GM19395 (cell line): ENCODE results near the gene ITSN1.
"Not testable (repeated sequence)": the region's sequence is repeated elsewhere in the genome, so short reads cannot be mapped to it uniquely, and the experiment has no call there.

ENCODE experiments used
- ATAC-seq: cut with Tn5 transposase; IDR thresholded peaks from one replicate; pipeline ENCODE4 v1.9.1; 2021; ENCODE audit warnings: mild to moderate bottlenecking, moderate library complexity; ENCODE audit not compliant: unreplicated experiment

ITSN1 gene

GRCh38 chr21:33857846-33858666 lies 215.8 kb downstream of the ITSN1 start:
- no peak for ATAC-seq

- no peak for ATAC-seq
These were observed 216.5 kb downstream of the ITSN1 start for GRCh38 chr21:33858667-33859372.

GRCh38 chr21:33859373-33860102 lies 217.2 kb downstream of the ITSN1 start:
- no peak for ATAC-seq

GRCh38 chr21:33860332-33860879 lies 218.1 kb downstream of the ITSN1 start:
- no peak for ATAC-seq

- no peak for ATAC-seq
These were observed 218.8 kb downstream of the ITSN1 start for GRCh38 chr21:33861125-33861524.

- ATAC-seq, result not testable (repeated sequence)
These were observed 220.9 kb downstream of the ITSN1 start for GRCh38 chr21:33863191-33863590.

- ATAC-seq, result no peak
These were observed 221.8 kb downstream of the ITSN1 start for GRCh38 chr21:33864150-33864549.

- ATAC-seq, result no peak
These were observed 222.9 kb downstream of the ITSN1 start for GRCh38 chr21:33865176-33865575.

GRCh38 chr21:33865996-33866575 lies 223.8 kb downstream of the ITSN1 start:
- no peak for ATAC-seq

GRCh38 chr21:33866826-33867225 lies 224.5 kb downstream of the ITSN1 start:
- no peak for ATAC-seq

- not testable (repeated sequence) for ATAC-seq
These were observed 225.6 kb downstream of the ITSN1 start for GRCh38 chr21:33867868-33868267.

- no peak for ATAC-seq
These were observed 227.6 kb downstream of the ITSN1 start for GRCh38 chr21:33869873-33870272.

GRCh38 chr21:33870768-33871167 lies 228.5 kb downstream of the ITSN1 start:
- no peak for ATAC-seq

GRCh38 chr21:33871171-33871570 lies 228.9 kb downstream of the ITSN1 start:
- no peak for ATAC-seq

- ATAC-seq, result no peak
These were observed 230.7 kb downstream of the ITSN1 start for GRCh38 chr21:33872881-33873515.

- ATAC-seq, result no peak
These were observed 231.9 kb downstream of the ITSN1 start for GRCh38 chr21:33874161-33874560.

GRCh38 chr21:33875026-33875695 lies 232.9 kb downstream of the ITSN1 start:
- no peak for ATAC-seq

GRCh38 chr21:33878824-33879223 lies 236.5 kb downstream of the ITSN1 start:
- ATAC-seq, result no peak

- ATAC-seq, result no peak
These were observed 238.3 kb downstream of the ITSN1 start for GRCh38 chr21:33880626-33881025.
